T-helper 2 cell treated with Interferon-gamma antibody and Interleukin-4, amounts not matched to agents 5 μg/mL and 100 μg/mL, for 36 hours (primary cell): ENCODE measurements around the gene PIEZO2.

ENCODE experiments used
- DNase-seq: peaks from one replicate; pipeline ENCODE4 v3.0.0; 2021; ENCODE audit warnings: low spot score
- H3K27ac Mint-ChIP-seq: one replicate; pipeline ENCODE4 v1.8.0; 2021; ENCODE audit warnings: mild to moderate bottlenecking, mixed read lengths
- H3K27me3 Mint-ChIP-seq: one replicate; pipeline ENCODE4 v1.8.0; 2021; ENCODE audit warnings: low read depth, mixed read lengths
- H3K36me3 Mint-ChIP-seq: one replicate; pipeline ENCODE4 v1.8.0; 2021; ENCODE audit warnings: low read depth, mixed read lengths
- H3K4me1 Mint-ChIP-seq: one replicate; pipeline ENCODE4 v1.8.0; 2021; ENCODE audit warnings: low read depth, mixed read lengths
- H3K4me3 Mint-ChIP-seq: one replicate; pipeline ENCODE4 v1.8.0; 2022; ENCODE audit warnings: mild to moderate bottlenecking, moderate library complexity, mixed read lengths
- H3K9me3 Mint-ChIP-seq: one replicate; pipeline ENCODE4 v1.8.0; 2021; ENCODE audit warnings: mixed read lengths

Gene PIEZO2

GRCh38 chr18:11162462-11162861 is 13.1 kb upstream of the PIEZO2 start:
- Mint-ChIP-seq H3K9me3 (no peaks in the 10 kb centered on the region), H3K4me3 (no peak overlapping the region), H3K4me1 (no peaks in the 10 kb centered on the region), H3K27ac (no peak overlapping the region), H3K36me3 (no peaks in the 10 kb centered on the region), H3K27me3 (no peaks in the 10 kb centered on the region)
- no peak for DNase-seq

GRCh38 chr18:11160313-11160712 is 10.9 kb upstream of the PIEZO2 start:
- DNase-seq: no peak
- no peak overlapping the region for H3K27ac Mint-ChIP-seq
- H3K9me3 Mint-ChIP-seq: no peaks in the 10 kb centered on the region
- H3K4me1 Mint-ChIP-seq: no peaks in the 10 kb centered on the region
- no peak overlapping the region for H3K4me3 Mint-ChIP-seq
- no peaks in the 10 kb centered on the region for H3K27me3 Mint-ChIP-seq
- no peaks in the 10 kb centered on the region for H3K36me3 Mint-ChIP-seq

- Mint-ChIP-seq H3K36me3 (no peaks in the 10 kb centered on the region), H3K4me3 (no peak overlapping the region), H3K27me3 (no peaks in the 10 kb centered on the region), H3K27ac (no peak overlapping the region), H3K9me3 (no peaks in the 10 kb centered on the region), H3K4me1 (no peaks in the 10 kb centered on the region)
- DNase-seq: no peak
Measured at GRCh38 chr18:11159844-11160243, 10.5 kb upstream of the PIEZO2 start.

- Mint-ChIP-seq H3K4me1 (no peaks in the 10 kb centered on the region), H3K9me3 (no peaks in the 10 kb centered on the region), H3K27ac (no peak overlapping the region), H3K4me3 (no peak overlapping the region), H3K36me3 (no peaks in the 10 kb centered on the region), H3K27me3 (peaks cover 4% of the 10 kb centered on the region)
- no peak for DNase-seq
Measured at GRCh38 chr18:11156978-11157377, 7.6 kb upstream of the PIEZO2 start.

- DNase-seq: no peak
- H3K4me3 Mint-ChIP-seq: no peak overlapping the region
Measured at GRCh38 chr18:11155034-11155759, 5.8 kb upstream of the PIEZO2 start.

GRCh38 chr18:11154368-11154989 is 5.1 kb upstream of the PIEZO2 start:
- Mint-ChIP-seq H3K9me3 (no peaks in the 10 kb centered on the region), H3K4me1 (no peaks in the 10 kb centered on the region), H3K27me3 (peaks cover 28% of the 10 kb centered on the region), H3K27ac (no peak overlapping the region), H3K4me3 (no peak overlapping the region), H3K36me3 (no peaks in the 10 kb centered on the region)
- DNase-seq: no peak

More at GRCh38 chr18:11155034-11155759, 5.8 kb upstream of the PIEZO2 start:
- Mint-ChIP-seq H3K9me3 (no peaks in the 10 kb centered on the region), H3K27me3 (peaks cover 22% of the 10 kb centered on the region), H3K4me1 (no peaks in the 10 kb centered on the region), H3K27ac (no peak overlapping the region), H3K36me3 (no peaks in the 10 kb centered on the region)

GRCh38 chr18:11153097-11153496 is 3.7 kb upstream of the PIEZO2 start:
- Mint-ChIP-seq H3K36me3 (no peaks in the 10 kb centered on the region), H3K4me3 (no peak overlapping the region), H3K27ac (no peak overlapping the region), H3K4me1 (no peaks in the 10 kb centered on the region), H3K27me3 (peaks cover 31% of the 10 kb centered on the region), H3K9me3 (no peaks in the 10 kb centered on the region)
- no peak for DNase-seq

GRCh38 chr18:11150271-11150615 is 874 bp upstream of the PIEZO2 start:
- H3K27ac Mint-ChIP-seq: no peak overlapping the region
- H3K4me1 Mint-ChIP-seq: no peaks in the 10 kb centered on the region
- H3K36me3 Mint-ChIP-seq: no peaks in the 10 kb centered on the region
- no peak for DNase-seq
- H3K9me3 Mint-ChIP-seq: no peaks in the 10 kb centered on the region
- H3K27me3 Mint-ChIP-seq: peaks cover 48% of the 10 kb centered on the region
- H3K4me3 Mint-ChIP-seq: no peak overlapping the region

- H3K27ac Mint-ChIP-seq: no peak overlapping the region
- DNase-seq: no peak
- H3K27me3 Mint-ChIP-seq: peaks cover 44% of the 10 kb centered on the region
- no peaks in the 10 kb centered on the region for H3K36me3 Mint-ChIP-seq
- no peaks in the 10 kb centered on the region for H3K4me1 Mint-ChIP-seq
- no peak overlapping the region for H3K4me3 Mint-ChIP-seq
- H3K9me3 Mint-ChIP-seq: no peaks in the 10 kb centered on the region
Measured at GRCh38 chr18:11148680-11149440, 509 bp downstream of the PIEZO2 start.

- Mint-ChIP-seq H3K4me3 (no peak overlapping the region), H3K27ac (no peak overlapping the region)
Measured at GRCh38 chr18:11147962-11148679, 1.2 kb downstream of the PIEZO2 start.

GRCh38 chr18:11147371-11147951 is 1.9 kb downstream of the PIEZO2 start:
- H3K9me3 Mint-ChIP-seq: no peaks in the 10 kb centered on the region
- H3K36me3 Mint-ChIP-seq: no peaks in the 10 kb centered on the region
- DNase-seq: no peak
- peaks cover 44% of the 10 kb centered on the region for H3K27me3 Mint-ChIP-seq
- H3K27ac Mint-ChIP-seq: no peak overlapping the region
- H3K4me1 Mint-ChIP-seq: no peaks in the 10 kb centered on the region
- no peak overlapping the region for H3K4me3 Mint-ChIP-seq

More at GRCh38 chr18:11147962-11148679, 1.2 kb downstream of the PIEZO2 start:
- Mint-ChIP-seq H3K9me3 (no peaks in the 10 kb centered on the region), H3K4me1 (no peaks in the 10 kb centered on the region), H3K36me3 (no peaks in the 10 kb centered on the region), H3K27me3 (peaks cover 44% of the 10 kb centered on the region)
- no peak for DNase-seq

- Mint-ChIP-seq H3K9me3 (no peaks in the 10 kb centered on the region), H3K36me3 (no peaks in the 10 kb centered on the region), H3K4me3 (no peak overlapping the region), H3K4me1 (no peaks in the 10 kb centered on the region), H3K27me3 (peaks cover 43% of the 10 kb centered on the region), H3K27ac (no peak overlapping the region)
- DNase-seq: no peak
Measured at GRCh38 chr18:11146947-11147345, 2.4 kb downstream of the PIEZO2 start.

GRCh38 chr18:11146238-11146946 is 3.0 kb downstream of the PIEZO2 start:
- Mint-ChIP-seq H3K27ac (no peak overlapping the region), H3K27me3 (peaks cover 37% of the 10 kb centered on the region), H3K9me3 (no peaks in the 10 kb centered on the region), H3K4me3 (no peak overlapping the region), H3K4me1 (no peaks in the 10 kb centered on the region), H3K36me3 (no peaks in the 10 kb centered on the region)
- no peak for DNase-seq
